Transverse colon (tissue), 3 donors: ENCODE data around the gene SLC26A4.

ENCODE experiments used
- EP300 ChIP-seq: sonication (generic); formaldehyde crosslinking; IDR thresholded peaks from one replicate; pipeline ENCODE4 v1.6.1; 2017; ENCODE audit warnings: antibody characterized with exemption, low read depth
- POLR2A ChIP-seq: fragments of 450-650 bp; IDR thresholded peaks from one replicate; pipeline ENCODE4 v1.6.1; 2016; ENCODE audit warnings: antibody characterized with exemption, mild to moderate bottlenecking, moderate library complexity
- TF ChIP-seq, protein P1 (sequence below), 5 experiments: fragments of 200-600 bp in 3 of 5; fragments of 450-650 bp in 2 of 5; sonication (generic) in 3 of 5; IDR thresholded peaks; 1 replicate in 2 of 5; 2 replicates in 3 of 5; pipeline ENCODE4 v1.5.1; 2016 to 2017; ENCODE audit warnings: antibody characterized with exemption in 5 of 5, inconsistent platforms in 3 of 5, mild to moderate bottlenecking in 2 of 5, moderate library complexity in 1 of 5

DNA sequence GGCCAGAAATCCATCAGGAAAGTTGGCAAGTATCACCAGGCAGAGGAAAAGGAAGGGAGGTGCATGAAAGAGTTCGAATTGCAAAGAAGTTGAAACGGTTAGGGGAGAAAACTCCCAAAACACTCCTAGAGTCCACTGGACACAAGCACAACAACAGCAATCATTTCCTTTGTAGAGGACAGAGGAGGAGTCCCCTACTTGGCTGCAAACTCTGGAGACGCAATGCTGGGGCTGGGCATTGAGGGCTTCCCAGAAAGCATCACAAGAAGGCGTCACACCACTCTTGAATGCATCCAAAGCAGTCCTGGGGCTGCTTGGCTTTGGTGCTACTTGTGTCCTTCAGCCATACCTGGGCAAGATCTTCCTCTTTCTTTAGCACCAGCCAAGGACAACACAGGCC lies 18.1 kb upstream of the SLC26A4 start:
- no peak for TF ChIP-seq EP300
- TF ChIP-seq, protein P1, sequence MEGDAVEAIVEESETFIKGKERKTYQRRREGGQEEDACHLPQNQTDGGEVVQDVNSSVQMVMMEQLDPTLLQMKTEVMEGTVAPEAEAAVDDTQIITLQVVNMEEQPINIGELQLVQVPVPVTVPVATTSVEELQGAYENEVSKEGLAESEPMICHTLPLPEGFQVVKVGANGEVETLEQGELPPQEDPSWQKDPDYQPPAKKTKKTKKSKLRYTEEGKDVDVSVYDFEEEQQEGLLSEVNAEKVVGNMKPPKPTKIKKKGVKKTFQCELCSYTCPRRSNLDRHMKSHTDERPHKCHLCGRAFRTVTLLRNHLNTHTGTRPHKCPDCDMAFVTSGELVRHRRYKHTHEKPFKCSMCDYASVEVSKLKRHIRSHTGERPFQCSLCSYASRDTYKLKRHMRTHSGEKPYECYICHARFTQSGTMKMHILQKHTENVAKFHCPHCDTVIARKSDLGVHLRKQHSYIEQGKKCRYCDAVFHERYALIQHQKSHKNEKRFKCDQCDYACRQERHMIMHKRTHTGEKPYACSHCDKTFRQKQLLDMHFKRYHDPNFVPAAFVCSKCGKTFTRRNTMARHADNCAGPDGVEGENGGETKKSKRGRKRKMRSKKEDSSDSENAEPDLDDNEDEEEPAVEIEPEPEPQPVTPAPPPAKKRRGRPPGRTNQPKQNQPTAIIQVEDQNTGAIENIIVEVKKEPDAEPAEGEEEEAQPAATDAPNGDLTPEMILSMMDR (IDR thresholded peaks at IDR 0.05): no peak
- no peak for TF ChIP-seq POLR2A
